Neural cell (in vitro differentiated cells): Measurements from ENCODE around the gene TUBD1.

Source experiments
- EP300 ChIP-seq: fragments of 450-650 bp; conservative IDR thresholded peaks from 2 replicates; pipeline ENCODE4 v1.6.1; 2014; ENCODE audit warnings: antibody characterized with exemption, mild to moderate bottlenecking, moderate library complexity; ENCODE audit not compliant: poor library complexity, severe bottlenecking
- EZH2 ChIP-seq: fragments of 200-600, 300-800 bp; shearing (Covaris generic), sonication (generic); IDR thresholded peaks from 2 replicates; pipeline ENCODE4 v1.6.1; 2014; ENCODE audit warnings: antibody characterized with exemption, low read length, borderline replicate concordance, mild to moderate bottlenecking; ENCODE audit not compliant: insufficient read depth, poor library complexity, severe bottlenecking
- MXI1 ChIP-seq: fragments of 450-650 bp; conservative IDR thresholded peaks from 2 replicates; pipeline ENCODE4 v1.6.1; 2014; ENCODE audit warnings: antibody characterized with exemption, mild to moderate bottlenecking; ENCODE audit not compliant: poor library complexity, severe bottlenecking
- POLR2AphosphoS5 ChIP-seq: IDR thresholded peaks from 2 replicates; pipeline ENCODE4 v1.6.1; 2012
- RAD21 ChIP-seq: fragments of 450-650 bp; conservative IDR thresholded peaks from 2 replicates; pipeline ENCODE4 v1.6.1; 2014; ENCODE audit warnings: antibody characterized with exemption, mild to moderate bottlenecking, moderate library complexity
- TF ChIP-seq, protein P1 (sequence below): fragments of 450-650 bp; IDR thresholded peaks from 2 replicates; pipeline ENCODE4 v1.5.1; 2014; ENCODE audit warnings: antibody characterized with exemption, mild to moderate bottlenecking, moderate library complexity; ENCODE audit not compliant: poor library complexity, severe bottlenecking
- TF ChIP-seq, protein P2 (sequence below): IDR thresholded peaks from 2 replicates; pipeline ENCODE4 v1.6.1; 2012; ENCODE audit warnings: borderline replicate concordance

DNA sequence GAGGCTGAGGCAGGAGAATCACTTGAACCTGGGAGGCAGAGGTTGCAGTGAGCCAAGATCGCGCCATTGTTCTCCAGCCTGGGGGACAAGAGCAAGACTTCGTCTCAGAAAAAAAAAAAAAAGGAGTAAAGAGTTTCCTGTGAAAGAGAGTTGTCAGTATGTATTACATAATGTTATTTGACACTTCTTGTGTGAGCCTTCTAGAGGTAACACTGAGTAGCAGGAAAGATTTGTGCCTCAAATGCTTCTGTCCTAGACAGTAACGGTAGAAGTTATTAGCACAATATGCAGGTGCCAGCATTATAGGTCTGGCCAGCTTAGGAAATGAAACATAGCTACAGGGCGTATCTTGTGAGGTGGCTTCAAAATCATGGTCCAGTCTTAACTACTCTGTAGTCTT, 6.4 kb upstream of the TUBD1 start:
- TF ChIP-seq, protein P1, sequence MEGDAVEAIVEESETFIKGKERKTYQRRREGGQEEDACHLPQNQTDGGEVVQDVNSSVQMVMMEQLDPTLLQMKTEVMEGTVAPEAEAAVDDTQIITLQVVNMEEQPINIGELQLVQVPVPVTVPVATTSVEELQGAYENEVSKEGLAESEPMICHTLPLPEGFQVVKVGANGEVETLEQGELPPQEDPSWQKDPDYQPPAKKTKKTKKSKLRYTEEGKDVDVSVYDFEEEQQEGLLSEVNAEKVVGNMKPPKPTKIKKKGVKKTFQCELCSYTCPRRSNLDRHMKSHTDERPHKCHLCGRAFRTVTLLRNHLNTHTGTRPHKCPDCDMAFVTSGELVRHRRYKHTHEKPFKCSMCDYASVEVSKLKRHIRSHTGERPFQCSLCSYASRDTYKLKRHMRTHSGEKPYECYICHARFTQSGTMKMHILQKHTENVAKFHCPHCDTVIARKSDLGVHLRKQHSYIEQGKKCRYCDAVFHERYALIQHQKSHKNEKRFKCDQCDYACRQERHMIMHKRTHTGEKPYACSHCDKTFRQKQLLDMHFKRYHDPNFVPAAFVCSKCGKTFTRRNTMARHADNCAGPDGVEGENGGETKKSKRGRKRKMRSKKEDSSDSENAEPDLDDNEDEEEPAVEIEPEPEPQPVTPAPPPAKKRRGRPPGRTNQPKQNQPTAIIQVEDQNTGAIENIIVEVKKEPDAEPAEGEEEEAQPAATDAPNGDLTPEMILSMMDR = no peak
- no peak for TF ChIP-seq MXI1
- no peak for TF ChIP-seq EZH2
- no peak for TF ChIP-seq POLR2AphosphoS5
- no peak for TF ChIP-seq EP300
- TF ChIP-seq, protein P2, sequence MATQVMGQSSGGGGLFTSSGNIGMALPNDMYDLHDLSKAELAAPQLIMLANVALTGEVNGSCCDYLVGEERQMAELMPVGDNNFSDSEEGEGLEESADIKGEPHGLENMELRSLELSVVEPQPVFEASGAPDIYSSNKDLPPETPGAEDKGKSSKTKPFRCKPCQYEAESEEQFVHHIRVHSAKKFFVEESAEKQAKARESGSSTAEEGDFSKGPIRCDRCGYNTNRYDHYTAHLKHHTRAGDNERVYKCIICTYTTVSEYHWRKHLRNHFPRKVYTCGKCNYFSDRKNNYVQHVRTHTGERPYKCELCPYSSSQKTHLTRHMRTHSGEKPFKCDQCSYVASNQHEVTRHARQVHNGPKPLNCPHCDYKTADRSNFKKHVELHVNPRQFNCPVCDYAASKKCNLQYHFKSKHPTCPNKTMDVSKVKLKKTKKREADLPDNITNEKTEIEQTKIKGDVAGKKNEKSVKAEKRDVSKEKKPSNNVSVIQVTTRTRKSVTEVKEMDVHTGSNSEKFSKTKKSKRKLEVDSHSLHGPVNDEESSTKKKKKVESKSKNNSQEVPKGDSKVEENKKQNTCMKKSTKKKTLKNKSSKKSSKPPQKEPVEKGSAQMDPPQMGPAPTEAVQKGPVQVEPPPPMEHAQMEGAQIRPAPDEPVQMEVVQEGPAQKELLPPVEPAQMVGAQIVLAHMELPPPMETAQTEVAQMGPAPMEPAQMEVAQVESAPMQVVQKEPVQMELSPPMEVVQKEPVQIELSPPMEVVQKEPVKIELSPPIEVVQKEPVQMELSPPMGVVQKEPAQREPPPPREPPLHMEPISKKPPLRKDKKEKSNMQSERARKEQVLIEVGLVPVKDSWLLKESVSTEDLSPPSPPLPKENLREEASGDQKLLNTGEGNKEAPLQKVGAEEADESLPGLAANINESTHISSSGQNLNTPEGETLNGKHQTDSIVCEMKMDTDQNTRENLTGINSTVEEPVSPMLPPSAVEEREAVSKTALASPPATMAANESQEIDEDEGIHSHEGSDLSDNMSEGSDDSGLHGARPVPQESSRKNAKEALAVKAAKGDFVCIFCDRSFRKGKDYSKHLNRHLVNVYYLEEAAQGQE = no peak
- TF ChIP-seq RAD21 = no peak
